Skeletal muscle cell (primary cell): ENCODE data around the gene PDF.

Experiments
- DNase-seq: peaks from one replicate; pipeline ENCODE4 v3.0.0-alpha.2; 2010; ENCODE audit warnings: low read depth
- H3K4me3 ChIP-seq: 2 replicates; pipeline ENCODE4 v1.5.1; 2011; ENCODE audit warnings: low read depth, mild to moderate bottlenecking, control low read depth, low read length, moderate library complexity

The PDF gene

DNA sequence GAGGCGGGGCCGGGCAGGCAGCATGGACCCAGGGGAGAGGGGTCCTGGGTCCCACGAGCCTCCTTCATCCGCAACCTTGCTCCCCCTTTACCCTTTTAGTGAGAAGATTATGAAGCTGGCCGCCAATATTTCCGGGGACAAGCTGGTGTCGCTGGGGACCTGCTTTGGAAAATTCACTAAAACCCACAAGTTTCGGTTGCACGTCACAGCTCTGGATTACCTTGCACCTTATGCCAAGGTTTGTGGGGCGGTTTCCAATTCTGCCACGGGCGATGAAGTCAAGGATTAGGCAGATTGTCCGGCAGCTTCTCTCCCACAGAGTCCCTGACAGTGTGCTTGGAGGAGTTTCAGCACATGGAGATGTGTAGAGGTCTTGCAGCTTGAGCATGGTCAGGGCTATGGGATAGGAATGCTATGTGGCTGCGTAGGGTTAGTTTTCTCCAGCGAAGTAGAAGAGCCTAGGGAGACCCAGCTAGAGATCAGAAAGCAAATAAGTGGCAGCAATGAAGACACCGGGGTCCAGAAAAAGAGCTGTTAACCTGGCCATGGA is 9.8 kb upstream of the PDF start:
- peak overlapping the region; percentile 94 for H3K4me3 ChIP-seq
- no peak for DNase-seq

DNA sequence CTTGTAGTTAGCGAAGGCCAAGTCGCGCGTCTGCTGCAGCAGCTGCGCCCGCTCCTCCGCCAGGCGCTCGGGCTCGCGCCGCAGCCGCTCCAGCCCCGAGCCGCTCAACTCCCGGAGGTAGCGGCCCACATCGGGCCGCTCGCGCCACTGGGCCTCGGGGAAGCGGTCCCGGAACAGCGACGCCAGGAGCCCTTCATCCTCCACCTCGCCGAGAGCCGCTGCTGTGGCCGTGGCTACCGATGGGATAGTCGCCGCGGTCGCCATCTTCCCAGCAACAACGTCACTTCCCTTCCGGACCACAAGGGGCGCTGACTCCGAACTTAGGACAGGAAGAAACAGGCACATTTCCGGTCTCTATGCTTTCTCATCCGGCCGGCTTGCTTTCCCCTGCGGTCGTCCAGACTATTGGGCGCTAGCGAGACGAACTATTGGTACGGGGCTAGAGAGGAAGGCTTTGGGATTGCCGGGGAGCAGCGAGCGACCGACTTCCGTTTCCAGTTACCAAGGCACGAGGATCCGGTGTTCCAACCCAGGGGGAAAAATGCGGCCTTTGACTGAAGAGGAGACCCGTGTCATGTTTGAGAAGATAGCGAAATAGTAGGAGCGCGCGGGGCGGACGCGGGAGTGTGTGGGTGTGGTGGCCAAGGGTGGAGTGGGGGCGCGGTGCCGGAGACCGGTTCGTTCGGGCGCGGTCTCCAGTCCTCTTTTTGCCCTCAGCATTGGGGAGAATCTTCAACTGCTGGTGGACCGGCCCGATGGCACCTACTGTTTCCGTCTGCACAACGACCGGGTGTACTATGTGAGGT is 9.1 kb upstream of the PDF start, which contains the start of the genes COG8 and NIP7:
Gene COG8, minus strand, starts transcription at position 276 of the 806 bp plus-strand sequence. Its CDS starts 12 bp downstream, at position 264.
Gene NIP7, plus strand, starts transcription at position 484 of the 806 bp plus-strand sequence. Its CDS starts 58 bp downstream, at position 542.
- peak within 1 kb of the TSS; percentile 94 for H3K4me3 ChIP-seq
- peak; percentile 95 for DNase-seq

DNA sequence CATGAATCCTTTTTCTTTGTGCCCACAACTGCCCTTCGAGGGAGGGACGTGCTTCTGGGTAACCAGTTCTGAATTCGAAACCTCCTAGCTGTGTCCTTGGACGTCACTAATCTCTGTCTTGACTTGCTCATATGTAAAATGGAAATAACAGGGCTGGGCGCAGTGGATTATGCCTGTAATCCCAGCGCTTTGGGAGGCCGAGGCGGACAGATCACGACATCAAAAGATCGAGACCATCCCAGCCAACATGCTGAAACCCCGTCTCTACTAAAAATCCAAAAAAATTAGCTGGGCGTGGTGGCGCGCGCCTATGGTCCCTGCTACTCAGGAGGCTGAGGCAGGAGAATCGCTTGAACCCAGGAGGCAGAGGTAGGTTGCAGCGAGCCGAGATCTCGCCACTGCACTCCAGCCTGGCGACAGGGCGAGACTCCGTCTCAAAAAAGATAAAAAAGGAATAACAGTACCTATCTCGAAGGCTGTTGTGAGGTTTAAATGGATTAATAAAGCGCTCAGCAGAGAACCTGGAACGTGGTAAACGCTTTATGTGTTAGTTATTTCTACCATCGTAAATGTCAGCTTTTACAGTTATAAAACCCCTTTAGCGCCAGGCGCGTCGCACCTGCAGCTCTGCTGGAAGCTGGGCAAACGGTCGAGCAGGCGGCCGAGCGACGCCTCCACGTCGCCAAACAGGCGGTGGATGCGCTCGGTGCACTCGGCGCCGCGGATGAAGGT is 8.3 kb upstream of the PDF start:
- no peak for DNase-seq
- H3K4me3 ChIP-seq: peak overlapping the region; percentile 94

DNA sequence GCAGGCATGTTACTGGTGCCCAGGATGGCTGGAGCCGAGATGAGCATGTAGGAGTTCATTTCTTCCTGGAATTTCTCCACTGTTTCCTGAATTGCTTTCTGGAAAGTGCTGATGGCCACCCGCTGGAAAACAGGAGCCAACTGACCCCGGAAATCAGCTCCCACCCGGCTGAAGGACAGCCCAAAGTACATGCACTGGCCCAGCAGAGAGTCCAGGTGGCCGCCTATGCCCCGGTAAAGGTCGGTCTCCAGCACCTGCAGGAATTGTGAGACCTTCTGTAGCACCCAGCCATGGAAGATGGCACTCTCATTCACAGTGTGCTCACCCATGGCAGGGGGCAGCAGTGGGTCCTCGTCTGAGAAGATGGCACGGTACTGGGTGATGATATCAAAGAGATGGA is 4.3 kb upstream of the PDF start:
- H3K4me3 ChIP-seq: no peak overlapping the region
- no peak for DNase-seq

DNA sequence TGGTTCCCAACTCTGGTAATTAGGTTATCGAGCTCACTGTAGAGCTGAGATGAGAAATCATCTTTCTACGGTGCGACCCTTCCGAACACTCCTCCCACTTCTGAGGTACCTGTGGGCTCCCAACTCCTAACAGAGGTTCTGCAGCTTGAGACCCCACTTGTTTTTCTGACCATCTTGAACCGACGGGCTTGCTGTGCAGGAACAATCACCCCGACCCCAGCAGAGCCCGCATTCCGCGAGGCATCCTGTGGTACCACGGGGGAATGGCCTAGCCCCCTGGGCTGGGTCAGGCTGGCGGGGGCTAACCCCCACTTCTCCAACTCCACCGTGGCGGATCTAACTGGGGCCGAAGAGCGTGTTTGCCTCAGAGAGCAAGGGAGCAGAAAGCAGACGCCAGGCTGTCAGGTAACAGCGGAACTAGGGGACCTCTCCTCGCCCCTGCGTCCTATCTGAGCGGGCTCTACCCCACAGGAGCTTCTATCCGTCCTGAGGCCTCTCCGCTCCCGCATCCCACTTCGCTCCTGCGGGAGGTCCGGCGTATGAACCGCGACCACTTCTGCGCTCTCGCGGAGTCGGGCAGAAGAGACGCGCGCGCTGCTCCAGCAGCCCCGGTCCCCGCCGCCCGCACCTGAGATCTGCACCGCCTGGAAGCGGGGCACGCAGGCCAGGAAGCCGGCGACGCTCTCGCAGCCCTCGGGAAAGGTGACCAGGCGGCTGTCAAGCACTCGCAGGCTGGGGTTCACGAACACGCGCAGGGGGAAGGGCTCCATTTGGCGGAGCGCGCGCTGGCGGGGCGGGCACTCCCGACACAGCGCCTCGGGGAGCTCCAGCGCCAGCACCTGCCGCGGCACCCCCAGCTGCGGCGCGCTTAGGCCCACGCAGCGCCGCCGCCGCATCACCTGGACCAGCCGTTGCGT is 761 bp downstream of the PDF start:
- DNase-seq: no peak
- peak overlapping the region; percentile 78 for H3K4me3 ChIP-seq

DNA sequence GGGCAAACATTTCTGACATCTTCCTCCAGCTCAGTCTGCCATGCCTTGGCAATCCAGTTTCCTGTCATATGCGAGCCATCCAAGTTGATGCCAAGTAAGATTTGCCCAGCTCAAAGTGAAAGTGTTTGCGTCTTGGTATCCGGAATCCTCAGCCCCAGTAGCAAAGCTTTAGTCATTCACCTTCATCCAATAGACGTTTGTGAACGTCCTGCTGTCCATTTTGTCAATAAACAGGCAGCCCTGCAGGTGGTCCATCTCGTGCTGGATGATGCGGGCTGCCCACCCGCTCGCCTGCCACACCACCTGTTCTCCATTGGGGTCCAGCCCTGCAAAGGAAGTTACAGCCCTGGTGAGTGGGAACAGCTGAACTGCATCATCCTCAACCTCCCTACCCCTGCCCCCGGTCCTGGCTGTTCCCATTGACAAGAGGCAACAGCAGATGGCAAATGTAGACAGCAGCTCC is 1.5 kb downstream of the PDF start:
- H3K4me3 ChIP-seq: peak overlapping the region; percentile 78
- peak; percentile 13 for DNase-seq

DNA sequence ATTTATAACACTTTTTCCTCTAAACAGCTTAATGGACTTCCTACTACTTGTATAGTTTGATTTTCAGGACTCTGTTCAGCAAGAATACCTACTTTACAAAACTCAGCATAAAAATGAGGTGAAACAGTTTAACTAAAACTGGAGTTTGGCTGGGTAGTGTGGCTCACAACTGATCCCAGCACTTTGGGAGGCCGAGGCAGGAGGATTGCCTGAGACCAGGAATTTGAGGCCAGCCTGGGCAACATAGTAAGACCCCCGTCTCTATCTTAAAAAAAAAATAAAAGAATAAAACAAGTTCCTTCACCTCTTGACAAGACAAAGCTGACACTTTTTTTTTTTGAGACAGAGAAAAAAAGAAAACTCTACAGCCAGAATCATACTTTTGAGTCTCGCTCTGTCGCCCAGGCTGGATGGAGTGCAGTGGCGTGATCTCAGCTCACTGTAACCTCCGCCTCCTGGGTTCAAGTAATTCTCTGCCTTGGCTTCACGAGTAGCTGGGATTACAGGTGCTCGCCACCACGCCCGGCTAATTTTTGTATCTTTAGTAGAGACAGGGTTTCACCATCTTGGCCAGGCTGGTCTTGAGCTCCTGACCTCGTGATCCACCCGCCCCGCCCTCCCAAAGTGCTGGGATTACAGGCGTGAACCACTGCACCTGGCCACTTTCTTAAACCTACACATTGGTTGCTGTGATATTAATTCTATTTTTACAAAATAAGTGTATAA is 2.6 kb downstream of the PDF start:
- no peak overlapping the region for H3K4me3 ChIP-seq
- DNase-seq: no peak

DNA sequence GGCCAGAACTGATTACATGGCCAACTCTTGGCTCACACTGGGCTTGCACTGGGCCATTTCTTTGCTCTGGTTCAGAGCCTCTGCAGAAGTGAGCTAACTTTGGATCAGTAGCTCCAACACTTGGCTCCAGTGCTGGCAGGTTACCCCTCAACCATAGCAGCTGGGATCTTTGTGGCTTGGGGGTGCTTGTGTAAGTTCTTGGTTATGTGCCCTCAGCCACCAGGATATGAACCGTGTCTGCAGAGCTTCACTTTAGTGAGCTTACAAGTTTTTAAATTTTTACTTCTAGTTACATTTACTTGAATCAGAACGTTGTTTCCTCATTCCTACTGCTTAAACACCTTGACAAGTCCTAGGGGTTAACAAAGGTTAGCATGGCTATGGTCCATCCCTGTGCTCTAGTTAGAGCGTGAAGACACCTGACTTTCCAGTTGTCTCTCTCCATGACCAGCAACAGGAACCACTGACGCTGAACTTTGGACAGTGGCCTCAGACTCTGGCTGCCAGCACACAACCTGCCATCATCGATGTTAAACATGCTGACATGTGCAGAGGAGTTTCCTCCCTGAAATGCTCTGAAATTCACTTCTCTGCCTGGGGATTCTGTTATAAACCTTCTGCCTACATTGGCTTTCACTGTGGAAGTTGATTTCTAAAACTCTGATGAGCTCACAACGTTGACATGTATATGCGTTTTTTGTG is 4.1 kb downstream of the PDF start:
- no peak for DNase-seq
- no peak overlapping the region for H3K4me3 ChIP-seq

DNA sequence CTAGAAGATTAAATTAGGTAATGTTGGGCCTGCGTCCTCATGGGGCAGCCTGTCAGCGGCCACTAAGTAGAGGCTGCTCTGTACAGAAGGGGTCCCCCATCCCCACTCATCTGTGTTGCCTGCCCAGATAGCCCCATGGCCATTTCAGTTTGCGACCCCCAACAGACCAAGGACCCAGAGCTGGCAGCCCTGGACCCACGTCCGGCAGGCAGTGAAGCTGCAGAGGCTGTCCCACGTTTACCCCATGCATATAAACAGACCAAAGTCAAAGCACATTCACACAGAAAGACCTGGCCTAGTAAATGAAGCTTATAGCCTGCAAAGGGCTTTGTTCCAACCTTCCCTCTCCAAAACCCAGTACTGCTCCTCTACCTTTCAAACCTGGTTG is 4.6 kb downstream of the PDF start:
- H3K4me3 ChIP-seq: no peak overlapping the region
- DNase-seq: no peak

DNA sequence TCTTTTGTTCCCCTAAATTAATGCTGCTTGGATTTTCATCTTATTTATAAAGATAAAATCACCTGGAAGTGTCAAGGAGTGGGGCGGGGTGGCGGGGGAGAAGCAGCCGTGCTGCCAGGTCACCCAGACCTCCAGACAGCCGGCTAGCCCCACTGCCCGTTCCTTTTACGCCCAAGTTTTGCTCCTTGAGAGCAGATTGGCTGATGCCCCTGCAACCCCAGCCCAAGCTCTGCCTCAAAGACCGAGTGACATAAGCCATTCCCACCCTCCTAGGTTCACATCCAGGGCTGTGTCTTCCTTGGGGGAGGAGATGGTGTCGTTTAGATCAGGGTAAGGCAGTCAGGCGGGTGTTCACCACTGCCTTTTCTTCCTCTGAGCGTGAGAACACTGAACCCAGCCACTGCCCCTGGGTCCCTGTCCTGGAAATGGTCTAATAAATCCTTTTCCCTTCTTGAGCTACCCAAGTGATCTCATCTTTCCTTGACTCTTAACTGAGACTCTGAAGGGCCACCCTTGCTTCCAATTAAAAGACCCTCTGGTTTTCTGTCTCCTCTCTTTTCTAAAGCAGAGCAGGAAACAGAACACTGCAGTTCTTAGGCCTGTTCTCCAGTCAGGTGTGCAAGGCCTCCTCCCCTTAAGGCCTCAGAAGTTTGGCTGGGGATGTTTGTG is 5.7 kb downstream of the PDF start:
- no peak overlapping the region for H3K4me3 ChIP-seq
- DNase-seq: no peak

DNA sequence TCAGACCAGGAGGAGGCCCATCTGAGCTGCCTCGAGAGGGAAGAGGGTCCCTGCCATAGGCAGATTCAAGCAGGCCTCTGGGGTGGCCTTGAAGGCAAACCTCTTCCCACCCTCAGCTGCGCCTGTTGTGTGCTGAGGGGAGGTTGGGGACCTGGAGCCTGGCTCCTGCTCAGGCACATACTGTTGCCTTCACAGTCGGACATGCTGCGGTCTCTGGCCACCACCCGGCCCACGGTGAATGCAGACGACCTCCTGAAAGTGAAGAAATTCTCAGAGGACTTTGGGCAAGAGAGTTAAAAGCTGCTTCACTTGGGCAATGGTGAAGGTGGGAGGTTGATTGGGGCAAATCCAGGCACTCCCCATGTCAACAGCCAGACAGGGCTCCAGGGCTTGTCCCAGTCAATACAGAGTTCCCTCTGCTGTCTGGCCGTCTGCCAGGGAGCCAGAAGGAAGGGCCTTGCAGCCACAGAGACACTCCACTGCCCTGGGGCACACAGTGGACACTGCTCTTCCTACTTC is 6.3 kb downstream of the PDF start:
- H3K4me3 ChIP-seq: no peak overlapping the region
- DNase-seq: no peak

DNA sequence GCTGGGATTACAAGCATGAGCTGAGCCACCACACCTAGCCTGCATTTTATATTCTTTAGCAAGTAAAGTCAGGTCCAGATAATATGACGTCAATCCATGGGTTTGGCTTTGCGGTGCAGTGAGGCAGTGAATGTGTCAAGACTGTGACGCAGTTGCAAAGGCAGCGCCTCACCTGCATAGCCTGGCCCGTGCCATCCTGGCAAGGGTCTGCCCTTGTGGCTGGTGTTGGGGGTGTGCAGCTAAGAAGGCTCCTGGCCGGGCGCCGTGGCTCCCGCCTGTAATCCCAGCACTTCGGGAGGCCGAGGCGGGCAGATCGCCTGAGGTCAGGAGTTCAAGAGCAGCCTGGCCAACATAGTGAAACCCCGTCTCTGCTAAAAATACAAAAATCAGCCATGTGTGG is 7.0 kb downstream of the PDF start:
- H3K4me3 ChIP-seq: no peak overlapping the region
- no peak for DNase-seq

DNA sequence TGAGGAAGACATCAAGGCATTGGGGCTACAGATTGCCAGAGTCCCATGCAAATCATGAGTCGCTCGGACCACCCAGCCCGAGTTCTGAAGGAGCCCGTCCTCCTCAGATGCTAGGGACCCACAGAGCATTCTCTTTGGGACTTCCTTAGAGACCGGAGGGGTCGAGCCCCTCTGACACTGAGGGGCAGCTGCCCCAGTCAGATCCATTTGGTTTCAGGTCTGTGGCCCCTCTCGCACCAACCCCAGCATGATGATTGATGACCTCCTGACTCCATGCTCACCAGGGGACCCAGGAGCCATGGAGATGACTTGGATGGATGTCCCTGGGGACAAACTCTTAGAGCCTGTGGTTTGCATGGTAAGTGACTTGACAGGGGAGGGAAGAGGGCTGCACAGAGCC is 8.0 kb downstream of the PDF start:
- H3K4me3 ChIP-seq: no peak overlapping the region
- no peak for DNase-seq

DNA sequence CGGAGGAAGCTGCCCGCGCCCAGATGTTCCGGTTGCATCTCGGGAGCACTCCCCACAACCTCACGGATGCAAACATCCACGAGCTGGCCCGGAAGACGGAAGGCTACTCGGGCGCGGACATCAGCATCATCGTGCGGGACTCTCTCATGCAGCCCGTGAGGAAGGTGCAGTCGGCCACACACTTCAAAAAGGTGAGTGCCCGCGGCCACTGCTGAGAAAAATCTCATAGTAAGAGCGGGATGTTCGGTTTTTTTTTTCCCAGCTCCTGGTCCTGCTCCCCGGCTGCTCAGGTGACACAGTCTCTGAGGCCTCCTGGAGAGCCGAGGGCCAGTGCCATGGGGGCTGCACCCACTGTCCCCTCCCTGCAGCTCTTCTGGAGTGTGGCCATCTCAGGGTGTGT is 9.3 kb downstream of the PDF start:
- DNase-seq: no peak
- no peak overlapping the region for H3K4me3 ChIP-seq

DNA sequence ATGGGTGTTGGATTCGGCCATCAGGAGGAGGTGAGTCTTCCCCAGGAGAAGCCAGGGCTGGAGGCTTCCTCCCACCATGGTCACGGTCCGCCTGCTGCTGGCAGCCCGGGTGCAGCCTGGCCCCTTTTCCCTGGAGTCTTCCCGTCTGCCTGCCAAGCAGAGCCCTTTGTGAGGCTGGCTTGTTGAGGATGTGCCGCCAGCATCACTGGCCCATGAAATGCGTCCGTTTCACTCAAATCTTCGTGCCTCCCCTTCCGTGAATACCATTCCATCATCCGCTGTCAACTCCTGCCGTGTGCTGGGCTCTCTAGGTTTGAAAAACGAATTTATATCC is 9.7 kb downstream of the PDF start:
- H3K4me3 ChIP-seq: no peak overlapping the region
- no peak for DNase-seq

DNA sequence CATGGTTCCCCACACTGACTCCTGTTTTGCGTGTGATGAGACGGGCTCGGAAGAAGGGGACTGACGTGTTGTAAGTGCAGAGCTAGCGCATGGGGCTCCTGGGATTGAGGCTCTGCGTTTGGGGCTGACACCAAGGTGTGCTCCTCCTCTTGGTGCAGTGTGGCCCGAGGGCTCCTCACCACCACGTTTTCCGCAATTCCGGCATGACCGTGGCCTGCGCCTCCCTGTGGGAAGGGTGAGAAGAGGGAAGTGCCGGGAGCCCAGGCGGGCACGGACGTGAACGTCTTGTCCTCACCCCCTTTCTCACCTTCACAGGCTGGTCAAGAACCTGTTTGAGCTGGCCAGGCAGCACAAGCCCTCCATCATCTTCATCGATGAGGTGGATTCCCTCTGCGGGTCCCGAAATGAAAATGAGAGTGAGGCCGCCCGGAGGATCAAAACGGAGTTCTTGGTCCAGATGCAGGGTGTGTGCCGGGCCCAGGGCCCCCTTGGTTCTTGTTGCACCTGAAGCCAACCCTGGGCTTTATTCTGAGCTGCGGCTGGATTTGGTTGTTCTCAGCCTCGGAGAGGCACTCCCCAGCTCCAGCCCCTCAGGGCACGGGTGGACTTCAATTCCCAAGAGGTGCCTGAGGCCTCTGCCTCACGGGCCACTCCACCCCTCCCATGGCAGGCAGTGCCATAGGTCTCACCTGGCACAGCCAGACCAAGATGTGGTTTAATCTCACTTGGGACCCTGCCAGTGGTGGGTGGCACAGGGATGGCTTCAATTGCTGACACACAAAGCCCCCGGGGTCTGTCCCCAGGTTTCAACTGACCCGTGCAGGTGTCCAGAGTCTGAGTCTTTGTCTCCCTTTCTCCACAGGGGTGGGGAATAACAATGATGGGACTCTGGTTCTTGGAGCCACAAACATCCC is 10.3 kb downstream of the PDF start:
- no peak overlapping the region for H3K4me3 ChIP-seq
- no peak for DNase-seq

DNA sequence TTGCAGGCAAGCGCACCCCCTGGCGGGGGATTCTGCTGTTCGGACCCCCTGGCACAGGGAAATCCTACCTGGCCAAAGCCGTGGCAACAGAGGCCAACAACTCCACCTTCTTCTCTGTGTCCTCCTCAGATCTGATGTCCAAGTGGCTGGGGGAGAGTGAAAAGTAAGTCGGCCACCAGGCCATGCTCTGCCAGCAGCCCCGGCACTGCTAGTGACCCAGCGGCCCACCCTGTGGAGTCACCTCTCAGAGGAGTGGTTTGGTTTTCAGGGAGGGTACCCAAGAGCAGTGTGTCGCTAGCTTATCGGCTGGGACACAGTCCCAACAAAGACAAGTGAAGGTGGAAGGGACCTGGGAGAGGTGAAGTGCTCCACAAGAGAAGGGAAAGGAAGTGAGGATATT is 11.0 kb downstream of the PDF start:
- DNase-seq: no peak
- H3K4me3 ChIP-seq: no peak overlapping the region
